K562 (cell line): Measurements from ENCODE around the gene SLC38A10. TPM values are rescaled to one million over a fixed set of nuclear protein-coding genes. Genes with fewer than 3 reads are reported as not detected.
A peak's percentile ranks its signal among the peaks of the same experiment; 100 is the strongest.

Experiments used
- ATAC-seq: fragments of 200-7000 bp; cut with Tn5 transposase; 3 replicates; pipeline ENCODE4 v1.9.1; 2020; ENCODE audit warnings: moderate library complexity
- BruUV-seq: library from RNA; stranded (reverse); fragments of 400-500 nt; replicated peaks from 2 replicates; lab custom pipeline; 2021; lab: Mats Ljungman, UMichigan
- CTCF ChIA-PET: fragments of 300-600 bp; formaldehyde crosslinking; extraction: SDS; loops from one replicate; lab custom pipeline; 2021; ENCODE audit warnings: low intra/inter-chr PET ratio; lab: Yijun Ruan, JAX
- POLR2A ChIA-PET: fragments of 300-600, 350-650 bp; sonication (Branson Sonifier 250); formaldehyde crosslinking; extraction: SDS; loops from one replicate; lab custom pipeline; 2021; ENCODE audit warnings: antibody characterized with exemption, inconsistent platforms; lab: Yijun Ruan, JAX
- DNase-seq, 4 experiments: peaks; one replicate each; pipeline versions ENCODE4 v3.0.0 to v3.0.0-alpha.2; 2011 to 2018; ENCODE audit warnings: low spot score in 3 of 4, mixed read lengths in 3 of 4; ENCODE audit errors: extremely low read depth in 1 of 4
- FAIRE-seq: peaks from 2 replicates; lab custom pipeline; 2011; peaks lifted over from hg19 to GRCh38; lab: Jason Lieb, UNC
- H2AFZ ChIP-seq: 2 replicates; pipeline ENCODE4 v1.6.0; 2011; ENCODE audit warnings: low read depth, low read length, control low read depth, inconsistent platforms
- H3K27ac ChIP-seq: fragments of 200-600 bp; 3 replicates; pipeline ENCODE4 v1.8.0; 2011; ENCODE audit warnings: low read depth, mild to moderate bottlenecking, control low read depth, inconsistent platforms, low read length, moderate library complexity, mixed read lengths; ENCODE audit errors: extremely low read depth
- H3K27me3 ChIP-seq, 2 experiments: fragments of 300-600 bp in 1 of 2; 2 replicates in 1 of 2; 3 replicates in 1 of 2; pipeline versions ENCODE4 v1.6.0 to v1.8.0; 2011; ENCODE audit warnings: inconsistent platforms in 2 of 2, low read length in 2 of 2, mild to moderate bottlenecking in 1 of 2, mixed read lengths in 1 of 2, moderate library complexity in 1 of 2; ENCODE audit not compliant: control insufficient read depth in 2 of 2, insufficient read depth in 2 of 2
- H3K36me3 ChIP-seq: fragments of 300-600 bp; 3 replicates; pipeline ENCODE4 v1.8.0; 2011; ENCODE audit warnings: mild to moderate bottlenecking, low read length, inconsistent platforms; ENCODE audit not compliant: control insufficient read depth, insufficient read depth
- H3K4me1 ChIP-seq, 2 experiments: fragments of 200-600 bp in 1 of 2; replicated peaks in 1 of 2; 2 replicates in 1 of 2; 3 replicates in 1 of 2; pipeline versions ENCODE4 v1.5.1 to v1.8.0; 2011; ENCODE audit warnings: inconsistent platforms in 2 of 2, low read length in 2 of 2, mild to moderate bottlenecking in 1 of 2, mixed read lengths in 1 of 2, moderate library complexity in 1 of 2; ENCODE audit not compliant: control insufficient read depth in 2 of 2, insufficient read depth in 2 of 2
- H3K4me2 ChIP-seq: 2 replicates; pipeline ENCODE4 v1.6.1; 2011; ENCODE audit warnings: low read length, control low read depth, inconsistent platforms, mixed read lengths; ENCODE audit not compliant: insufficient read depth
- H3K4me3 ChIP-seq: fragments of 200-600 bp; sonication (generic), shearing (Covaris generic); 2 replicates; pipeline ENCODE4 v1.5.1; 2016; ENCODE audit warnings: control low read depth, inconsistent platforms
- H3K79me2 ChIP-seq: fragments of 200-600 bp; 3 replicates; pipeline ENCODE4 v1.8.0; 2011; ENCODE audit warnings: low read length, inconsistent platforms; ENCODE audit not compliant: control insufficient read depth, insufficient read depth
- H3K9ac ChIP-seq, 2 experiments: 2 replicates each; pipeline versions ENCODE4 v1.6.0 to v1.6.1; 2011; ENCODE audit warnings: low read depth in 2 of 2, low read length in 2 of 2, control low read depth in 1 of 2, inconsistent platforms in 1 of 2, mild to moderate bottlenecking in 1 of 2, mixed read lengths in 1 of 2; ENCODE audit not compliant: insufficient read depth in 1 of 2
- H3K9me1 ChIP-seq: one replicate; pipeline ENCODE4 v1.6.0; 2011; ENCODE audit warnings: inconsistent platforms, mild to moderate bottlenecking, low read length, moderate library complexity; ENCODE audit not compliant: control insufficient read depth, insufficient read depth
- H3K9me3 ChIP-seq: replicated peaks from 2 replicates; pipeline ENCODE4 v1.5.1; 2011; ENCODE audit warnings: low read depth, low read length, inconsistent platforms; ENCODE audit not compliant: control insufficient read depth, insufficient read depth
- H4K20me1 ChIP-seq: replicated peaks from 2 replicates; pipeline ENCODE4 v1.6.1; 2011; ENCODE audit warnings: low read length, inconsistent platforms, mixed read lengths; ENCODE audit not compliant: control insufficient read depth, insufficient read depth
- ATF1 ChIP-seq, 2 experiments: fragments of 450-650 bp in 1 of 2; IDR thresholded peaks; 2 replicates each; pipeline ENCODE4 v1.6.1; 2016; ENCODE audit warnings: missing compliant biosample characterization in 1 of 2, missing genetic modification characterization in 1 of 2
- ATF7 ChIP-seq: fragments of 450-650 bp; IDR thresholded peaks from 2 replicates; pipeline ENCODE4 v1.7.1; 2014; ENCODE audit warnings: mild to moderate bottlenecking, moderate library complexity
- BCOR ChIP-seq: fragments of 450-650 bp; IDR thresholded peaks from 2 replicates; pipeline ENCODE4 v1.6.1; 2016
- CBFA2T3 ChIP-seq: fragments of 450-650 bp; IDR thresholded peaks from 2 replicates; pipeline ENCODE4 v1.6.1; 2017
- CREM ChIP-seq: IDR thresholded peaks from 2 replicates; pipeline ENCODE4 v1.6.1; 2014; ENCODE audit warnings: antibody characterized with exemption, low read depth
- EP300 ChIP-seq: IDR thresholded peaks from 2 replicates; pipeline ENCODE4 v1.6.1; 2012; ENCODE audit warnings: low read length, improper control_type of control experiment
- KLF1 ChIP-seq: fragments of 450-650 bp; IDR thresholded peaks from 2 replicates; pipeline ENCODE4 v1.6.1; 2016; ENCODE audit warnings: missing genetic modification characterization, missing compliant biosample characterization
- LEF1 ChIP-seq: fragments of 450-650 bp; IDR thresholded peaks from 2 replicates; pipeline ENCODE4 v1.6.1; 2016; ENCODE audit warnings: mild to moderate bottlenecking
- MEIS2 ChIP-seq: fragments of 450-650 bp; IDR thresholded peaks from 2 replicates; pipeline ENCODE4 v1.6.1; 2014; ENCODE audit warnings: mild to moderate bottlenecking; ENCODE audit not compliant: partially characterized antibody
- RB1 ChIP-seq: fragments of 450-650 bp; IDR thresholded peaks from 2 replicates; pipeline ENCODE4 v1.6.1; 2017; ENCODE audit warnings: low read depth, mild to moderate bottlenecking
- SOX6 ChIP-seq: fragments of 450-650 bp; IDR thresholded peaks from 2 replicates; pipeline ENCODE4 v1.6.1; 2014; ENCODE audit warnings: mild to moderate bottlenecking
- STAG1 ChIP-seq: sonication (generic); formaldehyde crosslinking; IDR thresholded peaks from 2 replicates; pipeline ENCODE4 v1.5.0; 2020; ENCODE audit warnings: missing genetic modification reagents, borderline replicate concordance
- ZKSCAN8 ChIP-seq: fragments of 200-800 bp; sonication (Bioruptor generic); IDR thresholded peaks from 2 replicates; pipeline ENCODE4 v1.6.1; 2016; ENCODE audit warnings: missing genetic modification characterization, missing compliant biosample characterization
- WGBS: fragments of 100-300 bp; shearing (Covaris generic); methylation state at CpG from one replicate; pipeline ENCODE4 v1.1.6; 2016; ENCODE audit warnings: low coverage, mixed read lengths; ENCODE audit not compliant: insufficient coverage; ENCODE audit errors: missing lambda C conversion rate; 5-methylcytosine and 5-hydroxymethylcytosine counted together
- in situ Hi-C: fragments of 300-500 bp; cut with MboI; formaldehyde crosslinking; loops from 4 replicates; pipeline ENCODE4 v1.15.0; 2018; ENCODE audit warnings: inconsistent platforms, mixed read lengths
- intact Hi-C: fragments of 100-400 bp; cut with micrococcal nuclease; formaldehyde crosslinking; loops from 2 replicates; pipeline ENCODE4 v1.14.2; 2022
- polyA plus RNA-seq, 8 experiments: library from polyadenylated mRNA; depleted of rRNA in 4 of 8; stranded (reverse) in 5 of 8; unstranded in 3 of 8; fragments of >200 nt; fragmentation: Nextera tagmentation in 2 of 8; fragmentation: Illumina TruSeq in 1 of 8; extraction: Ambion mirVana in 2 of 8; extraction: Trizol in 1 of 8; gene quantifications; 2 replicates each; pipeline versions ENCODE4 v1.2.1 to v1.2.3, GENCODE V29; 2011 to 2014; ENCODE audit warnings: inconsistent platforms in 1 of 8, missing spikeins in 1 of 8
- total RNA-seq, 7 experiments: library from RNA; depleted of rRNA in 6 of 7; stranded (reverse); fragments of >200 nt in 6 of 7; fragmentation: Illumina TruSeq in 2 of 7; extraction: Trizol in 2 of 7; gene quantifications; 2 replicates each; pipeline versions ENCODE4 v1.2.1 to v1.2.3, GENCODE V29; 2011 to 2021; ENCODE audit warnings: low replicate concordance in 1 of 7
- TF ChIP-seq, protein P1 (sequence below): fragments of 450-650 bp; formaldehyde crosslinking; IDR thresholded peaks from 2 replicates; pipeline ENCODE4 v1.4.0; 2022; ENCODE audit warnings: mild to moderate bottlenecking, moderate library complexity
- TF ChIP-seq, protein P2 (sequence below): sonication (generic); formaldehyde crosslinking; IDR thresholded peaks from 2 replicates; pipeline ENCODE4 v1.8.0; 2022; ENCODE audit warnings: missing genetic modification reagents, mild to moderate bottlenecking, moderate library complexity, borderline replicate concordance
- TF ChIP-seq, protein P3 (sequence below): sonication (generic); formaldehyde crosslinking; IDR thresholded peaks from 2 replicates; pipeline ENCODE4 v1.8.0; 2022; ENCODE audit warnings: mild to moderate bottlenecking, missing genetic modification reagents

SLC38A10 gene
- total and polyA plus RNA-seq, 9 of the 15 experiments (the other 6 are each of a cell fraction or from before 2014, with no cell fraction given): 0.45 to 54.2 (median 13.8) TPM

DNA sequence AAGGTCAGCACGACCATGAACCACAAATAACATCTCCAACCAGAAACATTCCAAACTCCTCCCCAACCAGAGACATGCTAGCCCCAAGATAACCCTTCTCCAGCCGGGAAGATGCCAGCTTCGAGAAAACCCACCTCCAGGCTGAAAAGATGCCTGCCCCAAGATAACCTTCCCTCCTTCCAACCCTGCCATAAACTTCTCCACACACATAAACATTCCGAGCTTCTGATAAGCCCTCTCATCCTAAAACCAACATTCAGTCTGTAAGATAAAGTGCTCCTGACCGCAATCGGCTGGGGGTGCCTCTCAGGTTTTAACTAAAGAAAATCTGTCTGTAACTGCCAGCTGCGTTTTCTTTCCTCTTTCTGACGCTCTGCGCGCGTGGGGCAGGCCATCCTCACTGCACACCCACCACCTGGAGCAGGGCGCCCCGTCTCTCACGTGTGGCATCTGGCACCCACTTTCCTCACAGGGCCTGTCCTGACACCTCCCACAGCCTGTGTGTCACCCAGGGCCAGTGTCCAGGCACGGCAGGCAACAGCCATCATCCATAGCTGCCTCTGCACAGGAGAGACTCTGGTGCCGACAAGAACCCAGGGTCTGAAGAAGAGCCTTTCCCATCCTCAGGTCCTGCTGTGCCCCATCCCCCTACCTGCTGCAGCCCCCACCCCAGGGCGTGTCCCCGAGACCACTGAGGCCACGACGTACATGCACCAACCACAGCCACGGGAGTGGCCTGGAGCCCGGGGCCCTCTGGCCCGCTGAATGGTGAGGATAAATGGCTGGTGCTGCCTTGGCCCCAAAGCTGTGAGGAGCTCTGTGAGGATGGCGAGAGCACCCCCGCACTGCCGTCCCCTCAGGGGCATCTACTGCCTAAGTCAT lies 59.9 kb downstream of the SLC38A10 start:
- FAIRE-seq (peak; percentile 96), DNase-seq (peak in 2 of 4 experiments; percentile 32 to 67), ATAC-seq (no peak)
- Histone ChIP-seq H3K4me1 (peaks cover 24 to 94% of the 10 kb centered on the region in 2 experiments), H3K36me3 (peaks cover 21% of the 10 kb centered on the region; the same call in 2 of the 3 replicates), H3K79me2 (peaks cover 20% of the 10 kb centered on the region), H3K9ac (peak overlapping the region in 1 of 2 experiments; percentile 76; a peak in 2 of 4 replicates), H3K9me3 (no peaks in the 10 kb centered on the region), H4K20me1 (peaks cover 32% of the 10 kb centered on the region), H3K27ac (no peak overlapping the region), H3K4me3 (no peak overlapping the region), H3K27me3 (no peaks in the 10 kb centered on the region), H3K9me1 (peaks cover 9% of the 10 kb centered on the region), H2AFZ (no peak overlapping the region), H3K4me2 (no peak overlapping the region; the same call in 1 of the 2 replicates)
- POLR2A ChIA-PET: interaction anchor here (0.6 to 1.2 kb wide), 4 partner anchors 121 to 779 kb away, joined by 3 to 5 read pairs (median 3); no protein-coding TSS in a partner anchor
- in situ Hi-C loops (loop anchor here (25.0 kb wide), 1 partner anchor 98 kb away; no protein-coding TSS in a partner anchor), intact Hi-C loops (loop anchor here (10.0 kb wide), 1 partner anchor 220 kb away; no protein-coding TSS in a partner anchor)
- WGBS: 18% methylated on average over 19 of the region's 26 CpGs
- CTCF ChIA-PET: no interaction called here
- no TSS peak for BruUV-seq
- TF ChIP-seq SOX6: peak; percentile 68; the same call in 1 of the 2 replicates
- peak; percentile 89 for TF ChIP-seq CBFA2T3
- peak; percentile 81 for TF ChIP-seq MEIS2
- TF ChIP-seq CREM: no peak; the same call in 1 of the 2 replicates
- TF ChIP-seq LEF1: peak; percentile 49; the same call in 1 of the 2 replicates
- TF ChIP-seq EP300: 0 out of 2 replicates have a peak, but pooled peaks have one; percentile 12
- TF ChIP-seq, protein P1, sequence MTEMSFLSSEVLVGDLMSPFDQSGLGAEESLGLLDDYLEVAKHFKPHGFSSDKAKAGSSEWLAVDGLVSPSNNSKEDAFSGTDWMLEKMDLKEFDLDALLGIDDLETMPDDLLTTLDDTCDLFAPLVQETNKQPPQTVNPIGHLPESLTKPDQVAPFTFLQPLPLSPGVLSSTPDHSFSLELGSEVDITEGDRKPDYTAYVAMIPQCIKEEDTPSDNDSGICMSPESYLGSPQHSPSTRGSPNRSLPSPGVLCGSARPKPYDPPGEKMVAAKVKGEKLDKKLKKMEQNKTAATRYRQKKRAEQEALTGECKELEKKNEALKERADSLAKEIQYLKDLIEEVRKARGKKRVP (CRISPR knock-in tag): no peak
- peak; percentile 80 for TF ChIP-seq BCOR
- TF ChIP-seq, protein P2, sequence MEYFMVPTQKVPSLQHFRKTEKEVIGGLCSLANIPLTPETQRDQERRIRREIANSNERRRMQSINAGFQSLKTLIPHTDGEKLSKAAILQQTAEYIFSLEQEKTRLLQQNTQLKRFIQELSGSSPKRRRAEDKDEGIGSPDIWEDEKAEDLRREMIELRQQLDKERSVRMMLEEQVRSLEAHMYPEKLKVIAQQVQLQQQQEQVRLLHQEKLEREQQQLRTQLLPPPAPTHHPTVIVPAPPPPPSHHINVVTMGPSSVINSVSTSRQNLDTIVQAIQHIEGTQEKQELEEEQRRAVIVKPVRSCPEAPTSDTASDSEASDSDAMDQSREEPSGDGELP (CRISPR knock-in tag): peak; percentile 76
- no peak for TF ChIP-seq KLF1 (tag)
- no peak for TF ChIP-seq ZKSCAN8 (CRISPR knock-in tag)
- TF ChIP-seq, protein P3, sequence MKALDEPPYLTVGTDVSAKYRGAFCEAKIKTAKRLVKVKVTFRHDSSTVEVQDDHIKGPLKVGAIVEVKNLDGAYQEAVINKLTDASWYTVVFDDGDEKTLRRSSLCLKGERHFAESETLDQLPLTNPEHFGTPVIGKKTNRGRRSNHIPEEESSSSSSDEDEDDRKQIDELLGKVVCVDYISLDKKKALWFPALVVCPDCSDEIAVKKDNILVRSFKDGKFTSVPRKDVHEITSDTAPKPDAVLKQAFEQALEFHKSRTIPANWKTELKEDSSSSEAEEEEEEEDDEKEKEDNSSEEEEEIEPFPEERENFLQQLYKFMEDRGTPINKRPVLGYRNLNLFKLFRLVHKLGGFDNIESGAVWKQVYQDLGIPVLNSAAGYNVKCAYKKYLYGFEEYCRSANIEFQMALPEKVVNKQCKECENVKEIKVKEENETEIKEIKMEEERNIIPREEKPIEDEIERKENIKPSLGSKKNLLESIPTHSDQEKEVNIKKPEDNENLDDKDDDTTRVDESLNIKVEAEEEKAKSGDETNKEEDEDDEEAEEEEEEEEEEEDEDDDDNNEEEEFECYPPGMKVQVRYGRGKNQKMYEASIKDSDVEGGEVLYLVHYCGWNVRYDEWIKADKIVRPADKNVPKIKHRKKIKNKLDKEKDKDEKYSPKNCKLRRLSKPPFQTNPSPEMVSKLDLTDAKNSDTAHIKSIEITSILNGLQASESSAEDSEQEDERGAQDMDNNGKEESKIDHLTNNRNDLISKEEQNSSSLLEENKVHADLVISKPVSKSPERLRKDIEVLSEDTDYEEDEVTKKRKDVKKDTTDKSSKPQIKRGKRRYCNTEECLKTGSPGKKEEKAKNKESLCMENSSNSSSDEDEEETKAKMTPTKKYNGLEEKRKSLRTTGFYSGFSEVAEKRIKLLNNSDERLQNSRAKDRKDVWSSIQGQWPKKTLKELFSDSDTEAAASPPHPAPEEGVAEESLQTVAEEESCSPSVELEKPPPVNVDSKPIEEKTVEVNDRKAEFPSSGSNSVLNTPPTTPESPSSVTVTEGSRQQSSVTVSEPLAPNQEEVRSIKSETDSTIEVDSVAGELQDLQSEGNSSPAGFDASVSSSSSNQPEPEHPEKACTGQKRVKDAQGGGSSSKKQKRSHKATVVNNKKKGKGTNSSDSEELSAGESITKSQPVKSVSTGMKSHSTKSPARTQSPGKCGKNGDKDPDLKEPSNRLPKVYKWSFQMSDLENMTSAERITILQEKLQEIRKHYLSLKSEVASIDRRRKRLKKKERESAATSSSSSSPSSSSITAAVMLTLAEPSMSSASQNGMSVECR: no peak
- 0 out of 2 replicates have a peak, but pooled peaks have one; percentile 35 for TF ChIP-seq STAG1
- TF ChIP-seq RB1: no peak
- no peak for TF ChIP-seq ATF7
- TF ChIP-seq ATF1 (CRISPR knock-in tag; IDR thresholded peaks at IDR 0.05): no peak
- 0 out of 2 replicates have a peak, but pooled peaks have one; percentile 28 for TF ChIP-seq ATF1 (tag; IDR thresholded peaks at IDR 0.05)
